MV-4-11 (cell line): ENCODE measurements around the gene SNX15.

Experiments used
- DNase-seq: peaks from one replicate; lab custom pipeline; 2025; lab: John Stamatoyannopoulos, UW

Gene SNX15

GRCh38 chr11:65057526-65057925 lies 30.3 kb downstream of the SNX15 start:
- DNase-seq, result no peak

DNA sequence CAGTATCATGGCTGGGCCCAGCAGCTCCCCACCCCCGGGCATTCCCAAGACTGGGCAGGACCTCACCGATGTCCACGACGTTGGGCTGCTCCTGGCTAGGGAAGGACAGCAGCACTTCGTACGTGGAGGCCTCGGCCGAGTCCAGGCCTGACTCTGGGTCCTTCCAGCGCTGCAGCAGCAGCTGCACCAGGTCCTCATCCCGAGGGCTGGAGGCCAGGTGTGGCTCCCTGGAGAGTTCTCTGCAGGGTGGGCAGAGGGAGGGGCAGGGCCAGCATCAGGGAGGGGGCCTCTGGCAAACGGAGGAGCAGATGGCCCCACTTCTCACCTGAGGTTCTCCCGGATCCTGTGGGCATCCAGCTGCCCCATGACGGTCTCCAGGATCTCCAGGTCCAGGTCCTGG lies 30.8 kb downstream of the SNX15 start:
- no peak for DNase-seq

DNA sequence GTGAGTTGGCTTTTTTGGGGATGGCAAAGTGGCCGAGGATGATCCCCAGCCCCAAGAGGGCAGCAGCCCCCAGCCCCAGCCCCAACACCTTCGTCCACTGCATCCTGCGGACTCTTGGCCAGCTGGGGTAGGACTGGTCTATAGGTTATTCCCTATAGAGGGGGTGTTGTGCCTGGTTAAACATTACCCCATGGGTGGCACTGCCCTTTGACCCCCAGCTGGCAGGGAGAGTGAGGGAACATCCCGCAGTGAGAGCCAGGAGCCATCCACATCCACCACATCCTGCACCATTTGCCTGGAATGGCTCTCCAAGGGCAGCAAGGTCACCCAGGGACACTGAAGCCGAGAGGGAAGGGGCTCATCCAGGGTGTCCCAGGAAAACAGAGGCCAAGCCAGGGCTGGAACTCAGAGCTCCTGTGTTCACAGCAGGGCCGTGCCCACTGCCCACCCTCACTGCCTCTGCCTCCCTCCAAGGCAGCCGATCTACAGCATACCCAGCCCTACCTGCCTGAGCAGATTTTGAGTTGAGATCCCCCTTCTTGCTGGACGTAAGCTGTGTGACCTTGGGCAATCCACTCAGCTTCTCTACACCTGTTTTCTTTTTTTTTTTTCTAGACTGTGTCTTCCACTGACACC lies 31.3 kb downstream of the SNX15 start, which contains the start of gene NAALADL1:
Gene NAALADL1 (minus strand): TSS at position 135 of the 636 bp plus-strand sequence. CDS start 32 bp downstream, at position 103.
- no peak for DNase-seq

DNA sequence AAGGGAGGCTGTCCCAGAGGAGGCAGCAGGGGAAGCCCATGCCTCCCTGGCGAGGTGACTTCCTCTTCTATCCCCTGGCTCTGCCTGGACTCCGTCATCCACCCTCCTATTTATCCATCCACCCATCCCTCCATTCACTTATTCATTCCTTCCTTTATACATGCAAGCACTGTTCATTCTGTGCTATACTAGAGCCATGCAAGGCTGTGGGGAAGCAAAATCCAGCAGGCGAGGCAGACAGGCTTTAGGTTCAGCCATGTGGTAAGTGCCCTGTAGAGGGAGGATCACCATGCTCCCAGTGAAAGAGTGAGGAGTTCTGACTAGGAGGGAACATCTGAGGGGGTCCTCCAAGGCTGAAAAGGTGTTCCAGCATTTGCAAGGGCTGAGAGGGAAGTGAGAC lies 32.3 kb downstream of the SNX15 start:
- no peak for DNase-seq

DNA sequence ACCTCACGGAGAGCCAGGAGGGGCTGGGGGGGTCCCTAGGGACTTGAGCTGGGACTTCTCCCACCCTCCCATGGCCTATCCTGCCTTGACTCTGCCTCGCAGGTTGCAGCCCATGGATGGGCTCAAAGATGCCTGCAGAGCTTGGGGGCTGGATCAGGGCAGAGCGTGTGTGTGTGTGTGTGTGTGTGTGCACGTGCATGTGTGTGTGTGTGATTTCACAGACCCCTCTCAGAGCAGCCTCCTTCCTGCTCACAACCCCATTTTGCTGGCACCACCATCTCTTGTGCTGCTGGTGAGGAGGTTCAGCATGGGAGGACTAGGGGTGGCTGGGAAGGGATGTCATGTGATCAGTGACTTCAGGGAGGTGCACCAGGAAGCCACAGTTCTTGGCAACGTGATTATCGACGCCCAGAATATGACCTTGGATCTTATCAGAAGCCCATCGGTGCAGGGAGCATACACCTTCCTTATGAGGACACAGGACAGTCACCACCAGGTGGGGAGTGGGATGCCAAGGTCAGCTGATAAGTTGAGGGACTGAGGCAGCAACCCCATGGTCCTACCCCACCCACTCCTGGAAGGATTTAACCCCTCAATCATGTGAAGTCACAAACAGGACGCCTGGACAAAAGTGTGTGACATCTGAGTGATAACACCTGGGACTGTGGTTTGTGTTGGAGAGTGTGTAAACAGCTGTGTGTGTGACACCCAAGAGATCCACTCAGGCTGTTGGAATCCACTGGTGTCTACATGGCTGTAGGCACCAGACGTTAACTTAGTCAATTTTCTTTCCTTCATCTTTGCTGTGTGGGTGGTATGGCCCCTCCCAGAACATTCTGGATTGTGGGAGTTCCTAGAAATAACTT lies 33.0 kb downstream of the SNX15 start:
- no peak for DNase-seq

GRCh38 chr11:65060913-65061408 lies 33.7 kb downstream of the SNX15 start:
- peak; percentile 16 for DNase-seq

- no peak for DNase-seq
These were observed 36.3 kb downstream of the SNX15 start for GRCh38 chr11:65063532-65063931.

- DNase-seq, result no peak
These were observed 37.6 kb downstream of the SNX15 start for GRCh38 chr11:65064847-65065240.

DNA sequence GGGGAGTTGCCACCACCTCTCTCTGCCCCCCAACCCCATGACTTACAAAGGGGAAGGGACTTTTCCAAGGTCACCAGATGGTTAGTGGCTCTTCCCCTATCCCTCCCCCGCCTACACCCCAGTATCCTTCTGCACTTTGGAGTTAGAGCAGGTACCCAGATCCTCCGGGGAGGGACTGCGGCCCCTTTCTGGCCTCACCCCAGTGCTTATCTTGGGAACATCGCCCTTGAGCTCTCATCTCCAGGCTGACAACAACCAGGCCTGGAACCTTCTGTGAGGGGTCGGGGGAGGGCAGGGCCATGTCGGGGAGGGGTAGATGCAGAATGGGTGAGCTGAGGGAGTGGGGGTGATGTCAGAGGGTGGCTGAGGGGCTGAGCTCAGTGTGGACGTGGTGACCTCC lies 38.6 kb downstream of the SNX15 start:
- DNase-seq, result no peak

GRCh38 chr11:65066315-65066714 lies 39.1 kb downstream of the SNX15 start:
- no peak for DNase-seq

GRCh38 chr11:65066805-65067291 lies 39.6 kb downstream of the SNX15 start:
- no peak for DNase-seq

DNA sequence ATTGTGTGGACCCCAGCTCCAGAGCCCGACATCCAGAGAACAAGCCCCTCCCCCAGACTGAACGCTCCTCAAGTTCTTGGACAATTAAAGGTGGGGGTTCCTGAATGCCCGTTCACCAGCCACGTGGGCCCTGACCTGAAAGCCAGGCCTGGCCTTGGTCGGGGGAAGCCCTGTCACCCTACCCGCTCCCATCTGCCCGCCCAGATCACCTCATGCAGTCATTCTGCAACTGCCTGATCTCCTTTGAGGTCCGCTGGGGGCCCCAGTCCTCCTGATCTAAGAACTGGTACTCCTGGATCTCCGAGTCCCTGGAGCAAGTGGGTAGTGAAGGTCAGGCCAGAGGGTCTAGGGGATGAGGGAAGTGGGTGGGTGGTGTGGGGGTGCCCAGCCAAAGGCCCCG lies 40.2 kb downstream of the SNX15 start:
- DNase-seq, result no peak

DNA sequence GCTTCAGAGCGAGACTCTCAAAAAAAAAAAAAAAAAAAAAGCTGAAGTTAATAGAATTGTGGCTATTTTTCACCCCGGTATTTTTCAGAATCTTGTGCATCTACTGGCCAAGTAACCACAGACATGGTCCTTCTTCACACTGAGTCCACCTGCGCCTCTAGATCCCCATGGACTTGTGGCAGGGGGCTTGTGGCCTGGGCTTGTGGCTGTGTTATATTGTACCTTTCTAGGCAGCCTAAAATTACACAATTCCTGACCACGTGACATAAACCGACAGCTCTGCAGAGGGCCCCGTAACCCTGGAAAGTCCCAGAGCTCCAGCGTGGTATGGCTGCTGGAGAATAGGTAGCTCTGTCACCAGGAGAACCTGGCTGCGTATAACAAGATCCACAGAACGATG lies 42.0 kb downstream of the SNX15 start:
- peak; percentile 34 for DNase-seq

GRCh38 chr11:65071907-65072630 lies 44.8 kb downstream of the SNX15 start:
- no peak for DNase-seq

GRCh38 chr11:65072631-65072966 lies 45.4 kb downstream of the SNX15 start:
- DNase-seq, result no peak

DNA sequence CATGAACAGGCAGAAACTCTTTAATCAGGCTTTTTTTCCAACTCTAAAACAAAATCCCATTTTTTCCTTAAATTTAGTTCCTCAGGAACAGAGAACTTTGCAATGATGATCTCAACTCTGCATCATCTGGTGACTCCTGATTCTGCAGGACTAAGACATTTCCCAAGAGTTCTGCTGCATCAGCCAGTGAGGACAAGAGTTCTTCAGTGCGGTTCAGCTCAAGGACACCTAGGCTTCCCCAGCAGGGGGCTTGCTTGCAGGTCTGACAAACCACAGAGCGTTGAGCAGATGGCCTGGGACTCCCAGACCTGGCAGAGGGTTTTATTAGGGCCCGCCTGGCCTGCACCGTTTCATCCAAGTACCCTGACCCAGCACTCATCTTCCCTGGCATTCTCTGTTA lies 50.2 kb downstream of the SNX15 start:
- no peak for DNase-seq

GRCh38 chr11:65078151-65078550 lies 50.9 kb downstream of the SNX15 start:
- peak; percentile 27 for DNase-seq

DNA sequence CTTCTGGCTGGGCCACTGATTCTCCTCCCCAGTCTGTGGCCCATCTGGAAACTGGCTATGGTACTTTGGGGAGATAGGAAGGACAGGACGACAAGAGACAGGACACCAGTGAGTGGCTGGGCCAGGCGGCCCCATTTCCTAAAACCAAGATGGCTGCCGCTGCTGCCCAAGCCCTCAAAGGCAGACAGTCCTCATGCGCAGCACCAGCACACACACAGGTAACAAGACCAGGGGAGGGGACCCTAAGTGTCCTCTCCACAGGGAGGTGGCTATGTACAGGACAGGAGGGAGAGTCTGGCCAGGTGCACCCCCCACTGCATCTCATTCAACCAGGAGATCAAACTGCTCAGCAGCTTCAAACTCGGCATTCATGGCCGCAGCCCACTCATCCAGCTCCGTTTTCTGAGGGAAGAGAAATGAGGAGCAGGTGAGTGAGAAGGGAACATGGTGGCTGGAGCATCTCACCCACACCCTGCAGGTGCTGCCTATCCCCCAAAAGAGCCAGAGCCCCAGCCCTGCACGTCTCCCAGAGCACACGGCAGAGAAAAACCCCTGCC lies 51.6 kb downstream of the SNX15 start:
- DNase-seq, result no peak

GRCh38 chr11:65083134-65083833 lies 56.0 kb downstream of the SNX15 start:
- DNase-seq, result no peak

- DNase-seq, result peak; percentile 92
These were observed 56.8 kb downstream of the SNX15 start, which contains the start of the genes CDCA5 and ZFPL1 for GRCh38 chr11:65083834-65084597. TSS of gene CDCA5 (minus strand) at chr11:65084040. CDS start at chr11:65083978, 62 bp downstream. TSS of gene ZFPL1 (plus strand) at chr11:65084222. CDS start at chr11:65084699, 477 bp downstream.
